ENCODE results near the gene RADIL. TPM values are rescaled to one million over a fixed set of nuclear protein-coding genes. Genes with fewer than 3 reads are reported as not detected.

The RADIL gene
- total and polyA plus RNA-seq, 2 of the 13 experiments (the other 11 are each of a cell fraction or from before 2014, with no cell fraction given): 0.05 to 0.09 TPM

GRCh38 chr7:4753598-4754432 is 129.7 kb downstream of the RADIL start (continued):
- TF ChIP-seq ZNF274 (CRISPR knock-in tag; IDR thresholded peaks at IDR 0.05): 0 out of 2 replicates have a peak, but pooled peaks have one; percentile 66
- TF ChIP-seq KMT2A (CRISPR knock-in tag; IDR thresholded peaks at IDR 0.05): 0 out of 2 replicates have a peak, but pooled peaks have one; percentile 40
- no peak for TF ChIP-seq IRF1 (CRISPR knock-in tag; IDR thresholded peaks at IDR 0.05; ENCODE audit: low read depth)
- TF ChIP-seq GATAD2A (CRISPR knock-in tag; IDR thresholded peaks at IDR 0.05): peak; percentile 26; the same call in 1 of the 2 replicates
- TF ChIP-seq CBFB (CRISPR knock-in tag; IDR thresholded peaks at IDR 0.05): 0 out of 2 replicates have a peak, but pooled peaks have one; percentile 26
- TF ChIP-seq RAD51 (IDR thresholded peaks at IDR 0.05; ENCODE audit: borderline replicate concordance): no peak

GRCh38 chr7:4751398-4751947 is 132.0 kb downstream of the RADIL start:
- no peak for ATAC-seq
- intact Hi-C loops (cut with micrococcal nuclease; ENCODE audit: unreplicated experiment): no loop called here
- no peak overlapping the region for H2AFZ ChIP-seq (ENCODE audit: low read length)
- no peak overlapping the region for H3K27ac ChIP-seq (ENCODE audit: extremely low read length, insufficient read depth, low read length)
- H3K4me1 ChIP-seq (ENCODE audit: insufficient read depth, low read length): peaks cover 13% of the 10 kb centered on the region; the same call in 1 of the 2 replicates
- no peak for DNase-seq (ENCODE audit: low spot score)
- H3K9me3 ChIP-seq (ENCODE audit: low read length): no peaks in the 10 kb centered on the region
- no TSS peak for BruUV-seq (replicated peaks)
- no peak overlapping the region for H3K9ac ChIP-seq (ENCODE audit: insufficient read depth, low read depth, low read length)
- H3K4me2 ChIP-seq (ENCODE audit: low read depth, low read length): no peak overlapping the region
- no peak for FAIRE-seq
- POLR2A ChIA-PET: no interaction called here
- H3K4me3 ChIP-seq (replicated peaks in 1 of 3; ENCODE audit: insufficient read depth in 1 of 3, low read depth in 2 of 3, low read length in 3 of 3): no peak overlapping the region
- CTCF ChIA-PET (ENCODE audit: low intra/inter-chr PET ratio, low total read pairs): interaction anchor here (3.5 kb wide), 1 partner anchor 141 kb away, joined by 25 read pairs; no protein-coding TSS in a partner anchor
- H4K20me1 ChIP-seq (ENCODE audit: insufficient read depth, low read length): peaks cover 16% of the 10 kb centered on the region; the same call in 1 of the 2 replicates
- H3K36me3 ChIP-seq (replicated peaks in 1 of 2; ENCODE audit: control insufficient read depth in 1 of 2, insufficient read depth in 2 of 2, low read length in 2 of 2): peaks cover 23 to 72% of the 10 kb centered on the region in 2 experiments; a peak in 4 of 5 replicates
- peaks cover 24% of the 10 kb centered on the region for H3K79me2 ChIP-seq (ENCODE audit: insufficient read depth, low read length)
- in situ Hi-C loops (cut with HindIII; ENCODE audit: extremely low pct_ligation_motif_present, low pct_unique_long_range_greater_than_20kb): loop anchor here (5.0 to 25.0 kb wide), 2 partner anchors 69 to 139 kb away; partner anchors contain the start of gene FOXK1
- H3K27me3 ChIP-seq (ENCODE audit: control insufficient read depth in 1 of 2, insufficient read depth in 2 of 2, low read length in 2 of 2): no peaks in the 10 kb centered on the region
- 97% methylated on average over 12 of the region's 20 CpGs for WGBS (ENCODE audit: low lambda C conversion rate)
- TF ChIP-seq, protein P1, sequence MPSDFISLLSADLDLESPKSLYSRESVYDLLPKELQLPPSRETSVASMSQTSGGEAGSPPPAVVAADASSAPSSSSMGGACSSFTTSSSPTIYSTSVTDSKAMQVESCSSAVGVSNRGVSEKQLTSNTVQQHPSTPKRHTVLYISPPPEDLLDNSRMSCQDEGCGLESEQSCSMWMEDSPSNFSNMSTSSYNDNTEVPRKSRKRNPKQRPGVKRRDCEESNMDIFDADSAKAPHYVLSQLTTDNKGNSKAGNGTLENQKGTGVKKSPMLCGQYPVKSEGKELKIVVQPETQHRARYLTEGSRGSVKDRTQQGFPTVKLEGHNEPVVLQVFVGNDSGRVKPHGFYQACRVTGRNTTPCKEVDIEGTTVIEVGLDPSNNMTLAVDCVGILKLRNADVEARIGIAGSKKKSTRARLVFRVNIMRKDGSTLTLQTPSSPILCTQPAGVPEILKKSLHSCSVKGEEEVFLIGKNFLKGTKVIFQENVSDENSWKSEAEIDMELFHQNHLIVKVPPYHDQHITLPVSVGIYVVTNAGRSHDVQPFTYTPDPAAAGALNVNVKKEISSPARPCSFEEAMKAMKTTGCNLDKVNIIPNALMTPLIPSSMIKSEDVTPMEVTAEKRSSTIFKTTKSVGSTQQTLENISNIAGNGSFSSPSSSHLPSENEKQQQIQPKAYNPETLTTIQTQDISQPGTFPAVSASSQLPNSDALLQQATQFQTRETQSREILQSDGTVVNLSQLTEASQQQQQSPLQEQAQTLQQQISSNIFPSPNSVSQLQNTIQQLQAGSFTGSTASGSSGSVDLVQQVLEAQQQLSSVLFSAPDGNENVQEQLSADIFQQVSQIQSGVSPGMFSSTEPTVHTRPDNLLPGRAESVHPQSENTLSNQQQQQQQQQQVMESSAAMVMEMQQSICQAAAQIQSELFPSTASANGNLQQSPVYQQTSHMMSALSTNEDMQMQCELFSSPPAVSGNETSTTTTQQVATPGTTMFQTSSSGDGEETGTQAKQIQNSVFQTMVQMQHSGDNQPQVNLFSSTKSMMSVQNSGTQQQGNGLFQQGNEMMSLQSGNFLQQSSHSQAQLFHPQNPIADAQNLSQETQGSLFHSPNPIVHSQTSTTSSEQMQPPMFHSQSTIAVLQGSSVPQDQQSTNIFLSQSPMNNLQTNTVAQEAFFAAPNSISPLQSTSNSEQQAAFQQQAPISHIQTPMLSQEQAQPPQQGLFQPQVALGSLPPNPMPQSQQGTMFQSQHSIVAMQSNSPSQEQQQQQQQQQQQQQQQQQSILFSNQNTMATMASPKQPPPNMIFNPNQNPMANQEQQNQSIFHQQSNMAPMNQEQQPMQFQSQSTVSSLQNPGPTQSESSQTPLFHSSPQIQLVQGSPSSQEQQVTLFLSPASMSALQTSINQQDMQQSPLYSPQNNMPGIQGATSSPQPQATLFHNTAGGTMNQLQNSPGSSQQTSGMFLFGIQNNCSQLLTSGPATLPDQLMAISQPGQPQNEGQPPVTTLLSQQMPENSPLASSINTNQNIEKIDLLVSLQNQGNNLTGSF (CRISPR knock-in tag; IDR thresholded peaks at IDR 0.05): no peak
- TF ChIP-seq TBX2 (CRISPR knock-in tag; IDR thresholded peaks at IDR 0.05; ENCODE audit: borderline replicate concordance) (peak; percentile 19; the same call in 1 of the 2 replicates), RORA (CRISPR knock-in tag; IDR thresholded peaks at IDR 0.05) (no peak), ZNF788 (CRISPR knock-in tag; IDR thresholded peaks at IDR 0.05; ENCODE audit: borderline replicate concordance) (peak; percentile 24; the same call in 1 of the 2 replicates), HCFC1 (IDR thresholded peaks at IDR 0.05; ENCODE audit: low read depth, low read length) (no peak), AGO2 (optimal IDR thresholded peaks at IDR 0.05; ENCODE audit: low read depth, low read length) (peak; percentile 25)
